ENCODE results near the gene ACTN4.
A peak's percentile ranks its signal among the peaks of the same experiment; 100 is the strongest.

The ACTN4 gene

GRCh38 chr19:38725469-38726283 lies 78.2 kb downstream of the ACTN4 start:
- DNase-seq (ENCODE audit: low read depth), result no peak

GRCh38 chr19:38726284-38726673 lies 78.8 kb downstream of the ACTN4 start:
- no peak for DNase-seq (ENCODE audit: low read depth)

GRCh38 chr19:38726761-38727301 lies 79.4 kb downstream of the ACTN4 start:
- no peak for DNase-seq (ENCODE audit: low read depth)

DNA sequence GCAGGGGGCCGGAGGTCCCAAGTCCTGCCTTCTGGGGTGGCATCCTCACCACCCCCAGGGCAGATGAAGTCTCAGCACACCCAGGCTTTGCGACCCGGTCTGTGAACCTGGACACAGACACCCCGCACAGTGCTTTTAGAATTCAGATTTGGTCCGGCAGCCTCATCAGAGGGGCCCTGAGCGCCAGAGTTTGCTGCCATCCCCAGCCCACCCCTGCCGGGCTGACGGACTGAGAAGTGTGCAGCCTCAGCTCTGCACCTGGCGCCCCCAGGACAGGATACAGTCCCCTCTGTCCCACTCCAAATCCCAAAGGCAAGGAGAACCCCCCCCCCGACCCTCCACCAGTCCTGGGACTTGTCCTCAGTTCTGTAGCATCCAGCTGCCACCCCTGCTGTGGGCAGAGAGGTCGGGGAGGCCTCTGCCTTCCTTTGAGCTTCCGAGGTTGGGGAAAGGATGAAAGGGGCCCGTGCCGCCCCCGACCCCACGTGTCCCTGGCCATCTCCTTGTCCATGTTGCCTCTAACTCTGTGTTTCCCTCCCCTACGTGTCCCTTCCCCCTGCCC lies 79.9 kb downstream of the ACTN4 start:
- DNase-seq (ENCODE audit: low read depth), result no peak

DNA sequence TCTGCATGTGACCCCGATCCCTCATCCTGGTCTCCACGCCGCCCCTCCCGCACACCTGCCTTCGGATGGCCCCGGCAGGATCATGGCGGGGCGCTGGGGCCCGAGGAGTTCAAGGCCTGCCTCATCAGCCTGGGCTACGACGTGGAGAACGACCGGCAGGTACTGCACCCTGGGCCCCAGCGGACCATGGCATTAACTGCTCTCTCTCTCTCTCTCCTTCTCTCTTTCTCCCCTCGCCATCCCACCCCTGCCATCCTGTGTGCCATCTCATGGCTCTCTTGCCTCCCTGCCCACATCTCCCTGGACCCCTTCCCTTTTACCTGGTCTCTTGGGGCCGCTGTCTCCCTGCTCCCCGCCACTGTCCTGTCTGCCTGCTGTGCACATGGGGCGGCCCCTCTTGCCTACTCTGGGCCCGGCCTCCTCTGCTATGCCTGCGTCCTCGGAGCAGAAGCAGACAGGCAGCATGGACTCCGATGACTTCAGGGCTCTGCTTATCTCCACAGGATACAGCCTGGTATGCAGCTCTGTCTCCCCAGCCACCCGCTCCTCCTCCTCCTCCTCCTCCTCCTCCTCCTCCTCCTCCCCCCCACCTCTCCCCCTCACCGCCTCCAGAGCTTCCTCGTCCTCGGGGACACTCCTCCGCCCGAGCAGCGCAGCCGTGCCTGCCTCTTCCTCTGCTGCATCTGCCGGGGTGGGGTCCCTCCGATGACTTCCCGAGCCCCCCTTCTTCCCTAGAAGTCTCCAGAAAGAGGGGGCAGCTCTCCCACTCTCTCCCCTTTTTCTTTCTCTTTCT lies 80.6 kb downstream of the ACTN4 start:
- no peak for DNase-seq (ENCODE audit: low read depth)

DNA sequence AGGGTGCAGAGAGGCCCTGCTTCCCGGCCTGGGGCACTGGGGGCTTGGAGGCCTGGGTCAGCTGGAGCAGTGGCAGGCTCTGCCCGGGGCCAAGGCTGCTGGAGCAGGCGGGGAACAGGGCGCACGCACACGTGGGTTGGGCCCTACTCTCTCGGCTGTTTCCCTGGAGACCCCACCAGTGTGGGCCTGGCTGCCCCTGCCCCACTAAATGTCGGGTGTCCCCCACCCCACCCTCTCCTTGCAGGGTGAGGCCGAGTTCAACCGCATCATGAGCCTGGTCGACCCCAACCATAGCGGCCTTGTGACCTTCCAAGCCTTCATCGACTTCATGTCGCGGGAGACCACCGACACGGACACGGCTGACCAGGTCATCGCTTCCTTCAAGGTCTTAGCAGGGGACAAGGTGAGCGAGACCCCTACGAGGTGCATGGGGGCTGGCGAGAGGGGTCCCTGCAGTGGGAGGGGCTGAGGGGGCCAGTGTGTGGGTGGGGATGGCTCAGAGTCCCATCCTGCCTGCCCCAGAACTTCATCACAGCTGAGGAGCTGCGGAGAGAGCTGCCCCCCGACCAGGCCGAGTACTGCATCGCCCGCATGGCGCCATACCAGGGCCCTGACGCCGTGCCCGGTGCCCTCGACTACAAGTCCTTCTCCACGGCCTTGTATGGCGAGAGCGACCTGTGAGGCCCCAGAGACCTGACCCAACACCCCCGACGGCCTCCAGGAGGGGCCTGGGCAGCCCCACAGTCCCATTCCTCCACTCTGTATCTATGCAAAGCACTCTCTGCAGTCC lies 81.5 kb downstream of the ACTN4 start:
- DNase-seq (ENCODE audit: low read depth), result no peak

- peak; percentile 64 for DNase-seq (ENCODE audit: low read depth)
Measured at GRCh38 chr19:38729653-38730469, 82.4 kb downstream of the ACTN4 start.

DNA sequence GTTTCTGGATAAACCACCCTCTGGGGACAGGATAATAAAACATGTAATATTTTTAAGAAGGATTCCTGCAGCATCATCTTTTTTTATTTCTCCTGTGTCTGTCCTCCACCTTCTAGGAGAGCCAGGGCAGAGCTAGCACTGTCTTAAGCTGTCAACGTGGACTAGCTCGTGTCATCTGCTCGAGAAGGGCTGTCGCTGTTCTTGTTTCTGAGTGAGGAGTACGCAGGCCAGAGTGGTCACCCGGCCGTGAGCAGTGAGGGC lies 83.0 kb downstream of the ACTN4 start:
- no peak for DNase-seq (ENCODE audit: low read depth)

DNA sequence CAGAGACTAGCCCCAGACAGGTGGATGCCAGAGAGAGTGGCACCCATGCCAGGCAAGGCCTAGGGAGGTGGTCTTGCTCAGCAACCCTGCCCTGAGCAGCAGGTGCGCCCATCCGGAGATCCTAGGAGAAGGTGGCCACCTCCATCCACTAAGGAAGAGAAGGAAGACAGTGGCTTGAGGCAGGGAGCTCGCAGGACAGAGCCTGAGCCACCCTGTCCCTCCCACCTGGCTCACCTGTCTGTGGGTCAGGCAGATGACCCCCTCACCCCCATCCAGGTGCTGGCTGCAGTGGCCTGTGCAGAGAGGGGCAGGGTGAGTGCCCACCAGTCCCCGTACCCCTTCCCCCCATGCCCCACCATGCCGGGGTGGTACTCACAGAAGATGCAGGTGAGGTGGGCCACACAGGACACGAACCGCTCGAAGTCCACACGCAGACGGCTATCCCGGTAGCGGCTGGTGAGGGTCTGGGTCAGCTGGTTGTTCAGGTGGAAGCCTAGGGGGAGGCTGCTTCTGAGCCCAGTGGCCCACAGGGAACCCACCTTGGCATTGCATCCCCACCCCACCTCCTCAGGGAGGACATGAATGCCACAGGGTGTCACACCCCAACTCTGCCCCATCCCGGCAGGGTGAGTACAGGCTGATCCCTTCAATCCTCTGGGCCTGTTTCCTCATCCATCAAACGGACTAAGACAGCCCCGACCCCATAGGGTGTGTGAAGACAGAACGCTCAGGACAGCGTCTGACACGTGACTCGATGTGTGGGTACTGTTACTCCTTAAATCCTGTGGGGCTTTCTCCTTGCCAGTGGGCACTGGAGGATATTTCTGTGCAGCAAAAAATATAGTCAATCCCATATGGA lies 83.5 kb downstream of the ACTN4 start:
- DNase-seq (ENCODE audit: low read depth), result no peak

DNA sequence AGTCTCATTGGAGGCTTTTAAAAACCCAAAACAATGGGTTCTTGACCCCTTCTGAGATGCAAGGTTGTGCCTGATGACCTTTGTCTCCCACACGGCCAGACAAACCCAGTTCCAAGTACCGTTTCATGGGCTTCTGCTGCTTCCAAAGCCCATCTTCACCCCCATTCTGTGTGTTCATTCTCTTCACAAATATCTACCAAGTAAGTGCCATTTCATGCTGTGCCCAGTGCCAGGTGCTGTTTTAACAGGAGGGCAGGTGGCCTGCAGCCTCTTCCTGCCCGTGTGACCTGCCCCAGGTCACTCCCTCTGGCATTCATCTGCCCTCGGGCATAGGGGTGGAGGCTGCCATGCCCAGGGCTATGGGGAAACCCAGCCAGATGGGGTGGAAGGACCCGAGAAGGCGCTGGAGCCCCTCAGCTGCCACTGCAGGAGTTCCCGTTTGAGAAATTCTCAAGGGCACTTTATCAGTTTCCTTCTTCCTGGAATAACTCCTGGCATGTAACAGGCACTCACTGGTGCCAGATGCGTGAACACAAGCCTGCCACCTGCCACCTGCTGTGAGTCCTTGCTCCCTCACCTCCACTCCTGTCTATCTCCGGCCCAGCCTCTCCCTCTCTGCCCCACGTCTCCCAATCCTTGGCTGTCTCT lies 84.3 kb downstream of the ACTN4 start:
- DNase-seq (ENCODE audit: low read depth), result no peak

DNA sequence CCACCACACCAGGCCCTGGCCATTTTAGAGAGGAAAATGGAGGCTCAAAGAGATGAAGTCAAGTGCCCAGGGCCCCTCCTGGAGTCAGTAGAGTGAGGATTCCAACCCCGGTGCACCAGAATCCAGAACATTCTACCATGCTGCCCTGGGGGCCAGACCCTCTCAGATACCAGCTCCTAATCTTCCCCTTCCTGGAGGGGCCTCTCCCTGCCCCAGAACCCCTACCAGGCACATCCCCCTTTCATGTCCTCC lies 85.7 kb downstream of the ACTN4 start:
- no peak for DNase-seq (ENCODE audit: low read depth)

DNA sequence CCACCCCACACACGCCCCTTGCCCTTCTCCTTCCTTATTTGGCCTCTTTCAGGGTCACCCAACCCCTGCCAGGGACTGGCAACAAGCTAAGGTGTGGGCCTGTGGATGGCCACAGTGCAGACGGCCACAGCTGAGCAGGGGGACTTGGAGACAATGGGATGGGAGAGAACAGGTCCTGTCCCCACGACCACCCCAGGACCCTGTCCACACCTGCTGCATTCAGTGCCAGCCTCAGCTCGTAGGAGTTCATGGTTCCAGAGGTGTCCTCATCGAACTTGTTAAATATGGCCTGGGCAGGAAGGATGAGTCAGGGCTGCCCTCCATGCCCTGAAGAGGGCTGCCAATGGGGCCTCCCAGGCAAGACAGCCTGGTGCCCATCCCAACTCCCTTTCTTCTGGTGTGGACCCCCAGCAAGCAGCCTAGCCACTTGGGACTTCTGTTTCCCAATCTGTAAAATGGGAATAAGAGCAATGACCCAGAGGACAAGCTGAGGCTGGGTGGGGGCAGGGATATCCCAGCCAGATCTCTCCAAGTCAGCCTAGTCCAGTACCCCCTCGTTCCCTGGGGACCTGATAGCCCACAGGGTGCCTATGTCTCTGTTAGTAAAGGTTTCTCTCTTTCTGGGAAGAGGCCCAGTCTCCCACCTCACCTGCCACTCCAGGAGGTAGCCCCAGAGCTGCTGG lies 86.2 kb downstream of the ACTN4 start:
- no peak for DNase-seq (ENCODE audit: low read depth)

DNA sequence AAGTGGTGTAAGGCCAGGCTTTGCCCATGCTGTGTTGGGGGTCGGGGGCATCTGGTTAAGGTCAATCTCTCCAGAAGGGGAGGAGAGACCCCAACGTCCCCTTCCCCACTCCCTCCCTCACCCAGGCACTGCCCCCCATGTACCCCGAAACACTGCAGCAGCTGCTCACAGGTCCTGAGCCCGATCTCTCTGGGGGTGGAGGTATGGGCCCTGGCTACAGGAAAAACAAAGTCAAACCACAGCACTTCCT lies 86.7 kb downstream of the ACTN4 start:
- no peak for DNase-seq (ENCODE audit: low read depth)

DNA sequence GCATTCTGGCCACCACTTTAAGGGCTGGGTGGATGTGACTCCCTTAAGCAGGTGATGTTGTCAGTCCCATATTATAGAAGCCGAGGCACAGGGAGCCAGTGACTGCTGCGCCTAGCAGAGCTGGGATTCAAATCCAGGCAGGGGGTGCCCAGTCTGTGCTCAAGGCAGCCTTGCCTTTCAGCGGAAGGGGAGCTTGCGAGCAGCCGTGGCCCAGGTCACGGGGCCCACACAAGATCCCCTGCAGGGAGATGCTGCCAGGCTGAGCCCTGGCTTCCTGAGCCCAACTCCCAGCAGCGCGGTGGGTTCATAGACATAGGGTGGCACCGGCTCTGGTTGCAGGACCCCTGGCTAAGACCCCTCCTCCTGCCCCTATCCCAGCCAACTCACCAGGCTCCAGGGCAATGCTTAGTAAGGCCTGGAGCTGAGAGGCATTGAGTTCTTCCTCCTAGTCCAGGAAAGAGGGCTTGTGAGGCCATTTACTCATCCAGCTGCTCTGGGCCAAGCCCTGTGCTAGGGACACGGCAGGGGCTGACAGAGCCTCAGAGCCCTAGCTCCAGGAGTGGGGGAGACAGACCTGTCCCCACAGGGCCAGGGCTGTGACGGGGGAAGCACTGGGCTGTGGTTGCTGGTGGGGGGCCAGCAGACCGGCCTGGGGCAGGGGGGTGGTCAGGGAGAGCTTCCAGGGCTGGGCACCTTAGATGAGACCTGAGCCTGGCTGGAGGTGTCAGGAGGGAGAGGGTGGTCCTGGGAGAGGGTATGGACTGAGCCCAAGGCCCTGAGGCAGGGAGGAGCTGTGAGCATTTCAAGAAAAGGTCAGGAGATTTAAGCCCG lies 87.2 kb downstream of the ACTN4 start:
- no peak for DNase-seq (ENCODE audit: low read depth)

DNA sequence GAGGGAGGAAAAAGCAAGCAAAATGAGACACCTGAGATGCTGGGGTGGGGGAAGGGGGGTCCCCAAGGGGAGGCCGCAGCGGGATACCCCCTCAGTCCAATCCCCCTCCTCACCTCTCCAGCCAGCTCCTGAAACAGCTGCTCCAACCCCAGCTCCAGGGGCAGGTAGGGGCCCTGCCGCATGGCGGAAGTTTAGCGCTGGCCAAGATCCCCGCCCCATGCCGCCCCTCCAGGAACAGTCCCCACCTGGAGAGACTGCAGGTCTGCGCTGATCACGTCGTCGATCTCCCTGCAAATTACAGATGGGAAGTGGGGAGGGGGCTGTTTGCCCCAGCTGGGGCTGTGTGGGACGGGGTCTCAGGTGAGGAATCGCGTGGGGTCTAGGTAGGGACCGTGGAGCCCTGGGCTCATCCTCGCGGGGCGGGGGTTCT lies 87.8 kb downstream of the ACTN4 start:
- DNase-seq (ENCODE audit: low read depth), result peak; percentile 17

GRCh38 chr19:38736036-38736412 lies 88.6 kb downstream of the ACTN4 start:
- DNase-seq (ENCODE audit: low read depth), result peak; percentile 36

GRCh38 chr19:38736413-38737280 lies 89.2 kb downstream of the ACTN4 start:
- peak; percentile 42 for DNase-seq (ENCODE audit: low read depth)

DNA sequence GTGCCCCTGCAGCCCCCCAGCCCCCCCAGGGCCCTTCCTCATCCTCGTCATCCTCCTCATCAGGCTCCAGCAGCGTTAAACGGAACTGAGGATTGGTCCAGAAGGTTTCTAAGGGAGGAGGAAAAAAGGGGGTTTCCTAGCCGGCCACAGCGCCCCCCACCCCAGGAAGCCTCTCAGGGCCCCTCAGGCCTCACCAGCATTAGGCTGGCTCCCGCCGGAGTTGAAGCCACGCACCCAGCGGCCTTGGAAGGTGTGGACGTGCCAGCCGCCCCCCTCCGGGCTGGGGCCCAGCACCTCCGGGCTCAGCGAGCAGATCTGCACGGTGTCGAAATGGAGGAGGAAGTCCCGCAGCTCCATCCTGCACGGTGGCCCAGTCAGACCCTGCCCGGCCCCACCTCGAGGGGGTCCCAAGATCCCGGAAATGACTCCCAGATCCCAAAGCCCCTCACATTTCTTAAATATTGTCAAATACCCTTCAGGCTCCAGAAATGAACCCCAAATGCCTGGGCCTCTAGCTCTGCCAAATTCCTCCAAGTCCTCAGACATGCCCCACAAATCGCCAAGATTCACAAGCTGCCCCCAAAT lies 89.9 kb downstream of the ACTN4 start:
- no peak for DNase-seq (ENCODE audit: low read depth)
